Measurements from ENCODE around the gene GP1BB. TPM values are rescaled to one million over a fixed set of nuclear protein-coding genes. Genes with fewer than 3 reads are reported as not detected.
A peak's percentile ranks its signal among the peaks of the same experiment; 100 is the strongest.

Gene GP1BB
- total and polyA plus RNA-seq, 2 of the 13 experiments (the other 11 are each of a cell fraction or from before 2014, with no cell fraction given): not detected

GRCh38 chr22:19717691-19718455, 5.5 kb upstream of the GP1BB start (continued):
- no peak for TF ChIP-seq GFI1 (CRISPR knock-in tag; IDR thresholded peaks at IDR 0.05; ENCODE audit: borderline replicate concordance)
- no peak for TF ChIP-seq BRD4 (CRISPR knock-in tag; IDR thresholded peaks at IDR 0.05)
- no peak for TF ChIP-seq TBX3 (IDR thresholded peaks at IDR 0.05; ENCODE audit: borderline replicate concordance)
- TF ChIP-seq ZNF687 (CRISPR knock-in tag; IDR thresholded peaks at IDR 0.05): peak; percentile 64
- no peak for TF ChIP-seq CEBPZ (IDR thresholded peaks at IDR 0.05; ENCODE audit: low read length)
- no peak for TF ChIP-seq ZNF556 (CRISPR knock-in tag; IDR thresholded peaks at IDR 0.05; ENCODE audit: borderline replicate concordance)
- TF ChIP-seq CENPT (CRISPR knock-in tag; IDR thresholded peaks at IDR 0.05; ENCODE audit: low read depth): no peak
- TF ChIP-seq ZNF562 (CRISPR knock-in tag; IDR thresholded peaks at IDR 0.05; ENCODE audit: borderline replicate concordance): no peak
- TF ChIP-seq ZNF780A (CRISPR knock-in tag; IDR thresholded peaks at IDR 0.05): no peak
- no peak for TF ChIP-seq KLF9 (CRISPR knock-in tag; IDR thresholded peaks at IDR 0.05; ENCODE audit: low read depth)
- TF ChIP-seq MXD1 (CRISPR knock-in tag; IDR thresholded peaks at IDR 0.05): no peak
- TF ChIP-seq HIC2 (CRISPR knock-in tag; IDR thresholded peaks at IDR 0.05; ENCODE audit: low read depth): no peak
- no peak for TF ChIP-seq ZNF577 (CRISPR knock-in tag; IDR thresholded peaks at IDR 0.05; ENCODE audit: borderline replicate concordance, low read depth)
- no peak for TF ChIP-seq ZNF280B (CRISPR knock-in tag; IDR thresholded peaks at IDR 0.05; ENCODE audit: borderline replicate concordance)
- no peak for TF ChIP-seq RXRB (CRISPR knock-in tag; IDR thresholded peaks at IDR 0.05; ENCODE audit: borderline replicate concordance)
- TF ChIP-seq ZNF121 (CRISPR knock-in tag; IDR thresholded peaks at IDR 0.05): no peak
- no peak for TF ChIP-seq FOXA1 (IDR thresholded peaks at IDR 0.05)
- TF ChIP-seq FOXA1 (CRISPR knock-in tag; IDR thresholded peaks at IDR 0.05): no peak

Measured in HepG2 (cell line).